ENCODE measurements around the gene INSM1.

GRCh38 chr20:20407891-20408805 is 40.2 kb downstream of the INSM1 start:
- no peak for TF ChIP-seq CTCF (IDR thresholded peaks at IDR 0.05)
- TF ChIP-seq POLR2A (IDR thresholded peaks at IDR 0.05), result no peak
